ENCODE results near the gene ITIH3. TPM values are rescaled to one million over a fixed set of nuclear protein-coding genes. Genes with fewer than 3 reads are reported as not detected.
"Not testable (repeated sequence)": the region's sequence is repeated elsewhere in the genome, so short reads cannot be mapped to it uniquely, and the experiment has no call there.

ITIH3 gene
- total RNA-seq, 1 donor from 2014 or later = 0.16 TPM

DNA sequence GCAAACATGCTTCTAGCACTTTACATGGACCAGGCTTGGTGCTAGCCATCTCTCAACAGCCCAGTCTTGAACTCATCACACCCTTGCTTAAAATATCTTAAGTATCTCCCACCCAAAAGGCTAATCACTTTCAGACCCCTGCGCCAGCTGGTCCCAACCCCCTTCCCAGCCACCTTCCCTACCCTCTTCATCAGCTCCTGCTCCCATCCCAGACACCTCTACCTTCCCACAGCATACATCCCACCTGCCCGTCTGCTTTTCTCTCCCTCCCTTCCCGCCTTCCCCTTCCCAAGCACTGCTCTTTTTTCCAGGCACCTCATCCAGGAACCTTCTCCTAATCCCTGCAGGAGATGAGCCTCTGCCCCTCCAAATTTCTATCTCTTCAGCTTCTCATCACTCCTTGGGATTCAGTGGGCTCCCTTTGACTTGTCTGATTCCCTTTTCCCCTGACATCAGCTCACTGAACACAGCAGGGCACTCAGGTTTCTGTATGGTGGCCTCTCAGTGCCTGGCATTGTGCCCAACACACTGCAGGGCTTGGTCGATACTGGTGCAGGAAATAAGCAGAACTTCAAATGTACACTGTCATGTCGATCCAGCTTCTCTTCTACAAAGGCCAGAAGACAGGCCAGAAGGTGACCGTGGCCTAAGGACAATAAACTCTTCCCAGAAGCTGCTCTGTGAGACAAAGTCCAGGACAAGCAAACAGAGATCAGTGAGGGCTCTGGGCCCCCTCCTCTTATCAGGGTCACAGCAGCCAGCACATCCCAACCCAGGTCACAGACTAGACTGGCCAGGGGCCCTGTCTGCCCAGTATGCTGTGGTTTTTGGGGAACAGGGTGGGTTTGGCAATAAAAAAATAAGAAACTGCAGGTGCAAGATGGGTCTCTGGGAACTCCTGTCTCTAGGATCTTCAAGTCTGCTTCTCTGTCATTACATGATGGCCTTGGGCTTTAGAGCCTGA lies 19.4 kb upstream of the ITIH3 start:
- no peaks in the 10 kb centered on the region for H3K27me3 ChIP-seq (ENCODE audit: insufficient read depth, low read length)
- H3K4me3 ChIP-seq (ENCODE audit: insufficient read depth, low read depth, low read length) = no peak overlapping the region
- H3K36me3 Mint-ChIP-seq (ENCODE audit: low read depth, unreplicated experiment) = no peaks in the 10 kb centered on the region
- H3K4me1 Mint-ChIP-seq (ENCODE audit: low read depth, unreplicated experiment) = peaks cover 4% of the 10 kb centered on the region
- no peaks in the 10 kb centered on the region for H3K36me3 ChIP-seq (ENCODE audit: insufficient read depth, low read length)
- H3K4me1 ChIP-seq (ENCODE audit: insufficient read depth, low read length) = peaks cover 5% of the 10 kb centered on the region
- FAIRE-seq = no peak
- TF ChIP-seq, protein P1, sequence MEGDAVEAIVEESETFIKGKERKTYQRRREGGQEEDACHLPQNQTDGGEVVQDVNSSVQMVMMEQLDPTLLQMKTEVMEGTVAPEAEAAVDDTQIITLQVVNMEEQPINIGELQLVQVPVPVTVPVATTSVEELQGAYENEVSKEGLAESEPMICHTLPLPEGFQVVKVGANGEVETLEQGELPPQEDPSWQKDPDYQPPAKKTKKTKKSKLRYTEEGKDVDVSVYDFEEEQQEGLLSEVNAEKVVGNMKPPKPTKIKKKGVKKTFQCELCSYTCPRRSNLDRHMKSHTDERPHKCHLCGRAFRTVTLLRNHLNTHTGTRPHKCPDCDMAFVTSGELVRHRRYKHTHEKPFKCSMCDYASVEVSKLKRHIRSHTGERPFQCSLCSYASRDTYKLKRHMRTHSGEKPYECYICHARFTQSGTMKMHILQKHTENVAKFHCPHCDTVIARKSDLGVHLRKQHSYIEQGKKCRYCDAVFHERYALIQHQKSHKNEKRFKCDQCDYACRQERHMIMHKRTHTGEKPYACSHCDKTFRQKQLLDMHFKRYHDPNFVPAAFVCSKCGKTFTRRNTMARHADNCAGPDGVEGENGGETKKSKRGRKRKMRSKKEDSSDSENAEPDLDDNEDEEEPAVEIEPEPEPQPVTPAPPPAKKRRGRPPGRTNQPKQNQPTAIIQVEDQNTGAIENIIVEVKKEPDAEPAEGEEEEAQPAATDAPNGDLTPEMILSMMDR (IDR thresholded peaks at IDR 0.05; ENCODE audit: insufficient read depth, low read depth, low read length) = no peak
- no peak for TF ChIP-seq EZH2 (IDR thresholded peaks at IDR 0.05; ENCODE audit: insufficient read depth, low read length)
- H3K79me2 ChIP-seq (ENCODE audit: insufficient read depth, low read length) = peaks cover 5% of the 10 kb centered on the region
- DNase-seq (ENCODE audit: low read depth) = no peak
- no peak overlapping the region for H3K9ac ChIP-seq (ENCODE audit: low read length)
- H3K4me2 ChIP-seq (ENCODE audit: low read length) = no peak overlapping the region
- no peak overlapping the region for H2AFZ ChIP-seq (ENCODE audit: low read depth, low read length)
- no peak overlapping the region for H3K27ac ChIP-seq (ENCODE audit: low read depth, low read length)
- no peak overlapping the region for H3K4me3 Mint-ChIP-seq (ENCODE audit: unreplicated experiment)
- H3K27me3 Mint-ChIP-seq (ENCODE audit: low read depth, unreplicated experiment) = peaks cover 31% of the 10 kb centered on the region
- H3K9me3 Mint-ChIP-seq (ENCODE audit: unreplicated experiment) = no peaks in the 10 kb centered on the region
- no peaks in the 10 kb centered on the region for H3K9me3 ChIP-seq (ENCODE audit: insufficient read depth, low read depth, low read length)
- H4K20me1 ChIP-seq (ENCODE audit: insufficient read depth, low read length) = no peaks in the 10 kb centered on the region
- no peak overlapping the region for H3K27ac Mint-ChIP-seq (ENCODE audit: unreplicated experiment)

GRCh38 chr3:52775877-52776276 lies 18.7 kb upstream of the ITIH3 start:
- Histone ChIP-seq H3K27me3 (ENCODE audit: insufficient read depth, low read length) (no peaks in the 10 kb centered on the region), H3K9ac (ENCODE audit: low read length) (no peak overlapping the region), H2AFZ (ENCODE audit: low read depth, low read length) (peak overlapping the region; percentile 34), H3K79me2 (ENCODE audit: insufficient read depth, low read length) (no peaks in the 10 kb centered on the region), H3K4me3 (ENCODE audit: insufficient read depth, low read depth, low read length) (no peak overlapping the region), H3K36me3 (ENCODE audit: insufficient read depth, low read length) (no peaks in the 10 kb centered on the region), H3K27ac (ENCODE audit: low read depth, low read length) (no peak overlapping the region), H3K4me2 (ENCODE audit: low read length) (no peak overlapping the region), H3K4me1 (ENCODE audit: insufficient read depth, low read length) (peaks cover 5% of the 10 kb centered on the region), H4K20me1 (ENCODE audit: insufficient read depth, low read length) (no peaks in the 10 kb centered on the region), H3K9me3 (ENCODE audit: insufficient read depth, low read depth, low read length) (no peaks in the 10 kb centered on the region)
- no peaks in the 10 kb centered on the region for H3K36me3 Mint-ChIP-seq (ENCODE audit: low read depth, unreplicated experiment)
- no peak overlapping the region for H3K27ac Mint-ChIP-seq (ENCODE audit: unreplicated experiment)
- no peaks in the 10 kb centered on the region for H3K9me3 Mint-ChIP-seq (ENCODE audit: unreplicated experiment)
- H3K27me3 Mint-ChIP-seq (ENCODE audit: low read depth, unreplicated experiment) = peaks cover 31% of the 10 kb centered on the region
- no peak overlapping the region for H3K4me3 Mint-ChIP-seq (ENCODE audit: unreplicated experiment)
- TF ChIP-seq EZH2 (IDR thresholded peaks at IDR 0.05; ENCODE audit: insufficient read depth, low read length) = no peak
- TF ChIP-seq, protein P1 (IDR thresholded peaks at IDR 0.05; ENCODE audit: insufficient read depth, low read depth, low read length) = no peak
- H3K4me1 Mint-ChIP-seq (ENCODE audit: low read depth, unreplicated experiment) = peaks cover 4% of the 10 kb centered on the region
- no peak for DNase-seq (ENCODE audit: low read depth)
- FAIRE-seq = no peak

GRCh38 chr3:52776486-52776885 lies 18.1 kb upstream of the ITIH3 start:
- not testable (repeated sequence) for H3K4me1 ChIP-seq (ENCODE audit: insufficient read depth, low read length); H3K36me3 Mint-ChIP-seq (ENCODE audit: low read depth, unreplicated experiment); H3K9me3 Mint-ChIP-seq (ENCODE audit: unreplicated experiment); FAIRE-seq; H3K36me3 ChIP-seq (ENCODE audit: insufficient read depth, low read length); H3K9ac ChIP-seq (ENCODE audit: low read length); DNase-seq (ENCODE audit: low read depth); H3K4me3 Mint-ChIP-seq (ENCODE audit: unreplicated experiment); H3K27ac Mint-ChIP-seq (ENCODE audit: unreplicated experiment); H2AFZ ChIP-seq (ENCODE audit: low read depth, low read length); H3K9me3 ChIP-seq (ENCODE audit: insufficient read depth, low read depth, low read length); H3K4me1 Mint-ChIP-seq (ENCODE audit: low read depth, unreplicated experiment); H3K4me2 ChIP-seq (ENCODE audit: low read length); H3K27ac ChIP-seq (ENCODE audit: low read depth, low read length); H3K27me3 ChIP-seq (ENCODE audit: insufficient read depth, low read length); H3K79me2 ChIP-seq (ENCODE audit: insufficient read depth, low read length); H4K20me1 ChIP-seq (ENCODE audit: insufficient read depth, low read length); H3K4me3 ChIP-seq (ENCODE audit: insufficient read depth, low read depth, low read length)
- peaks cover 38% of the 10 kb centered on the region for H3K27me3 Mint-ChIP-seq (ENCODE audit: low read depth, unreplicated experiment)
